Panc1 (cell line): ENCODE data around the gene FRRS1. TPM values are rescaled to one million over a fixed set of nuclear protein-coding genes. Genes with fewer than 3 reads are reported as not detected.

Experiments
- ATAC-seq: fragments of 200-7000 bp; cut with Tn5 transposase; 2 replicates; pipeline ENCODE4 v1.9.1; 2020; ENCODE audit warnings: mild to moderate bottlenecking, moderate library complexity
- BruUV-seq: library from RNA; stranded (reverse); fragments of 400-500 nt; replicated peaks from 2 replicates; lab custom pipeline; 2021; lab: Mats Ljungman, UMichigan
- CTCF ChIA-PET: fragments of 300-600 bp; sonication (Branson Sonifier 250); formaldehyde crosslinking; loops from one replicate; lab custom pipeline; 2022; ENCODE audit warnings: antibody characterized with exemption; lab: Charles Lee
- POLR2A ChIA-PET: fragments of 300-600 bp; sonication (Branson Sonifier 250); formaldehyde crosslinking; loops from one replicate; lab custom pipeline; 2022; ENCODE audit warnings: antibody characterized with exemption; lab: Charles Lee
- DNase-seq: peaks from one replicate; pipeline ENCODE4 v3.0.0-alpha.2; 2010; ENCODE audit warnings: low read depth, low spot score
- H3K27ac ChIP-seq: 2 replicates; pipeline ENCODE4 v1.5.1; 2011; ENCODE audit warnings: mild to moderate bottlenecking, low read length, inconsistent platforms
- H3K27me3 ChIP-seq: fragments of 200-500 bp; sonication (Bioruptor generic); 2 replicates; pipeline ENCODE4 v1.6.0; 2014; ENCODE audit warnings: low read length, inconsistent platforms; ENCODE audit not compliant: control insufficient read depth, insufficient read depth
- H3K36me3 ChIP-seq: fragments of 200-500 bp; sonication (Bioruptor generic); 2 replicates; pipeline ENCODE4 v1.5.1; 2014; ENCODE audit warnings: inconsistent platforms, mild to moderate bottlenecking, low read length, moderate library complexity; ENCODE audit not compliant: control insufficient read depth, insufficient read depth
- H3K4me1 ChIP-seq: 2 replicates; pipeline ENCODE4 v1.5.1; 2011; ENCODE audit warnings: inconsistent platforms, mild to moderate bottlenecking, low read length, moderate library complexity; ENCODE audit not compliant: control insufficient read depth, insufficient read depth
- H3K4me3 ChIP-seq, 2 experiments: 2 replicates each; pipeline ENCODE4 v1.5.1; 2011 to 2012; ENCODE audit warnings: low read depth in 2 of 2, low read length in 2 of 2, mild to moderate bottlenecking in 2 of 2, inconsistent platforms in 1 of 2, moderate library complexity in 1 of 2
- H3K9me3 ChIP-seq: fragments of 200-500 bp; sonication (Bioruptor generic); 2 replicates; pipeline ENCODE4 v1.5.1; 2014; ENCODE audit warnings: low read depth, mild to moderate bottlenecking, inconsistent platforms, low read length, moderate library complexity; ENCODE audit not compliant: control insufficient read depth, insufficient read depth
- CTCF ChIP-seq: fragments of 450-650 bp; IDR thresholded peaks from 2 replicates; pipeline ENCODE4 v1.5.1; 2017; ENCODE audit warnings: mild to moderate bottlenecking
- POLR2AphosphoS5 ChIP-seq: IDR thresholded peaks from 2 replicates; pipeline ENCODE4 v1.6.1; 2012; ENCODE audit warnings: mild to moderate bottlenecking, low read depth, low read length, moderate library complexity
- REST ChIP-seq, 2 experiments: IDR thresholded peaks; 2 replicates each; pipeline ENCODE4 v1.6.1; 2011 to 2012; ENCODE audit warnings: low read depth in 2 of 2, control low read depth in 1 of 2, low read length in 1 of 2, mild to moderate bottlenecking in 1 of 2, moderate library complexity in 1 of 2; ENCODE audit not compliant: insufficient read depth in 1 of 2
- SIN3A ChIP-seq: IDR thresholded peaks from 2 replicates; pipeline ENCODE4 v1.6.1; 2012; ENCODE audit warnings: low read depth, mild to moderate bottlenecking, low read length, moderate library complexity, borderline replicate concordance; ENCODE audit not compliant: insufficient read depth
- TCF7L2 ChIP-seq: IDR thresholded peaks from 2 replicates; pipeline ENCODE4 v1.6.1; 2011; ENCODE audit warnings: mild to moderate bottlenecking, low read depth, low read length, inconsistent platforms
- in situ Hi-C: cut with HindIII; loops from 2 replicates; pipeline ENCODE4 v1.10.0; 2016; ENCODE audit warnings: low sequenced_read_pairs, low pct_unique_long_range_greater_than_20kb
- intact Hi-C: fragments of 100-400 bp; cut with micrococcal nuclease; formaldehyde crosslinking; loops from one replicate; pipeline ENCODE4 v1.10.0; 2022; ENCODE audit not compliant: unreplicated experiment
- total RNA-seq: library from RNA; stranded (reverse); gene quantifications from one replicate; pipeline ENCODE4 v1.2.1, GENCODE V29; 2021; ENCODE audit not compliant: unreplicated experiment

The FRRS1 gene
- total RNA-seq, 1 experiment from 2014 or later: 1.2 TPM

GRCh38 chr1:99811747-99812146, 45.3 kb upstream of the FRRS1 start:
- no TSS peak for BruUV-seq
- no peak for DNase-seq
- intact Hi-C loops: no loop called here
- in situ Hi-C loops: no loop called here
- H3K9me3 ChIP-seq: no peaks in the 10 kb centered on the region
- H3K27me3 ChIP-seq: no peaks in the 10 kb centered on the region
- ATAC-seq: no peak
- peaks cover 3% of the 10 kb centered on the region; the same call in 1 of the 2 replicates for H3K4me1 ChIP-seq
- TF ChIP-seq SIN3A (no peak), TCF7L2 (no peak), CTCF (no peak), POLR2AphosphoS5 (no peak)
- POLR2A ChIA-PET: no interaction called here
- no peak overlapping the region for H3K27ac ChIP-seq
- H3K4me3 ChIP-seq: no peak overlapping the region
- H3K36me3 ChIP-seq: no peaks in the 10 kb centered on the region
- CTCF ChIA-PET: no interaction called here

- Histone ChIP-seq H3K9me3 (no peaks in the 10 kb centered on the region), H3K27ac (no peak overlapping the region), H3K4me3 (no peak overlapping the region), H3K36me3 (no peaks in the 10 kb centered on the region), H3K4me1 (peaks cover 3% of the 10 kb centered on the region; the same call in 1 of the 2 replicates), H3K27me3 (no peaks in the 10 kb centered on the region)
- ChIA-PET CTCF (no interaction called here), POLR2A (no interaction called here)
- in situ Hi-C loops (no loop called here), intact Hi-C loops (no loop called here)
- ATAC-seq (no peak), DNase-seq (no peak)
- no TSS peak for BruUV-seq
- TF ChIP-seq SIN3A: no peak
- no peak for TF ChIP-seq TCF7L2
- TF ChIP-seq REST (IDR thresholded peaks at IDR 0.05; ENCODE audit: insufficient read depth in 1 of 2, low read depth in 2 of 2, low read length in 1 of 2): no peak
Measured at GRCh38 chr1:99811075-99811474, 44.6 kb upstream of the FRRS1 start.

- in situ Hi-C loops: no loop called here
- no peak overlapping the region for H3K27ac ChIP-seq
- H3K9me3 ChIP-seq: no peaks in the 10 kb centered on the region
- H3K36me3 ChIP-seq: no peaks in the 10 kb centered on the region
- ChIA-PET POLR2A (no interaction called here), CTCF (no interaction called here)
- H3K27me3 ChIP-seq: no peaks in the 10 kb centered on the region; the same call in 1 of the 2 replicates
- no TSS peak for BruUV-seq
- peaks cover 3% of the 10 kb centered on the region; the same call in 1 of the 2 replicates for H3K4me1 ChIP-seq
- ATAC-seq: peak; percentile 89
- peak; percentile 32 for DNase-seq
- no peak for TF ChIP-seq SIN3A
- TF ChIP-seq REST (IDR thresholded peaks at IDR 0.05; ENCODE audit: insufficient read depth in 1 of 2, low read depth in 2 of 2, low read length in 1 of 2): no peak
- peak; percentile 52 for TF ChIP-seq CTCF
- intact Hi-C loops: loop anchor here (5.0 to 10.0 kb wide), 3 partner anchors 226 to 1059 kb away; a partner anchor contains a TSS
- no peak overlapping the region; a peak in 1 of 4 replicates for H3K4me3 ChIP-seq
Measured at GRCh38 chr1:99808391-99809115, 42.1 kb upstream of the FRRS1 start.
